GM12878 (cell line): ENCODE measurements around the gene ATP6V1F. TPM values are rescaled to one million over a fixed set of nuclear protein-coding genes. Genes with fewer than 3 reads are reported as not detected.

ENCODE experiments used
- NR2C2 ChIP-seq: IDR thresholded peaks from 2 replicates; pipeline ENCODE4 v1.6.1; 2011; ENCODE audit warnings: borderline replicate concordance, low read depth; ENCODE audit not compliant: control insufficient read depth, insufficient read length
- RUNX3 ChIP-seq: IDR thresholded peaks from 2 replicates; pipeline ENCODE4 v1.6.1; 2012; ENCODE audit warnings: low read length, inconsistent platforms
- WRNIP1 ChIP-seq: IDR thresholded peaks from 2 replicates; pipeline ENCODE4 v1.6.1; 2011; ENCODE audit warnings: low read depth, low read length, improper control_type of control experiment, borderline replicate concordance
- polyA plus RNA-seq, 11 experiments: library from polyadenylated mRNA; depleted of rRNA in 4 of 11; unstranded in 6 of 11; stranded (reverse) in 5 of 11; fragments of >200 nt; fragmentation: Nextera tagmentation in 4 of 11; fragmentation: Illumina TruSeq in 1 of 11; extraction: Ambion mirVana in 4 of 11; extraction: Trizol in 1 of 11; gene quantifications; 1 replicate in 1 of 11; 2 replicates in 10 of 11; pipeline versions ENCODE4 v1.2.1 to v1.2.3, GENCODE V29; 2011 to 2016; ENCODE audit warnings: inconsistent platforms in 2 of 11, missing spikeins in 2 of 11, low read depth in 1 of 11
- total RNA-seq, 4 experiments: library from RNA; depleted of rRNA in 3 of 4; stranded (reverse); fragments of >200 nt in 3 of 4; fragmentation: Illumina TruSeq in 1 of 4; extraction: Trizol in 1 of 4; gene quantifications; 2 replicates each; pipeline versions ENCODE4 v1.2.1 to v1.2.3, GENCODE V29; 2013 to 2021
- TF ChIP-seq, protein P1 (sequence below), 3 experiments: IDR thresholded peaks in 2 of 3; conservative IDR thresholded peaks in 1 of 3; 2 replicates each; pipeline ENCODE4 v1.5.1; 2011; ENCODE audit warnings: low read depth in 3 of 3, low read length in 3 of 3, mild to moderate bottlenecking in 3 of 3, control low read depth in 2 of 3, moderate library complexity in 2 of 3, inconsistent platforms in 1 of 3, mixed read lengths in 1 of 3; ENCODE audit not compliant: control insufficient read depth in 2 of 3, insufficient read depth in 1 of 3; ENCODE audit errors: extremely low read depth in 1 of 3
- TF ChIP-seq, protein P2 (sequence below): fragments of 450-650 bp; IDR thresholded peaks from 2 replicates; pipeline ENCODE4 v1.6.1; 2017; ENCODE audit warnings: low read depth, mild to moderate bottlenecking, moderate library complexity

ATP6V1F gene
- total and polyA plus RNA-seq, 10 of the 15 experiments (the other 5 are each of a cell fraction or from before 2014, with no cell fraction given), result 111 to 343 (median 203) TPM

DNA sequence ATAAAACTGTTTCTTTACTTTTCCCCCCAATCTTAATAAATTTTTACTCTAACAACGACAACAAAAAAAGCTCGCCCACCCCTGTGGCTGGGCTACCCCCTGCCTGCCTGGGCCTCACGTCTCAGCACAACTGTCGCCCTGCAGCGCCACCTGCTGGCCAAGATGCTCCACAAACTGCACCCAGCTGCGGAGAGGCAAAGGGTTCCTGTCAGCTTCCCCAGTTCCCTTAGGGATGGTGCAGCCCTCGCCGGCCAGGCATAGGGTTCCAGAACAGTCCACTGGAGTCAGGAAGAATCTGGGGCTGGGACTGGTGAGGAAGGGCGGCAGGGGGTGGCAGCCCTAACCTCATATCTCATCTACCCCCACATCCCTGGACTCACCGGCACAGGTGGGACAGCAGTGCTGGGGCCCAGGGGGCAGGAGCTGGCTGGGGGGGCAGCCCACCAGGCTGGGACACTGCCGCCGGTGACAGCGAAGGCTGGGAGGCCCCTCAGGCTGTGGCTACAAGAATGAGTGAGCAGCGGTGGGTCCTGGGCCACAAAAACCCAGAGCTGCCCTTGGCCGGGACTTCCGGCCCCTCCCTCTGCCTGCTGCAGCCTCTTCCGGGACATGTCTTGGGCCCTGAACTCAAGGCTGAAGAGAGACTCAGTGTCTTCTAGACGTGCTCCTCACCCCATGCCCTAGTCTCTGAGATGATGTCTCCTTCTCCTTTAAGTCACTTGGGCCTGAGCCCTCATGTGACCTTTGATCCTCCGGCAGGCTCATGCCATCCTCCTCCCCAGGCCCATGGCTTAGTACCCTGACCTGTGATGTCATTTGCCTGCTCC lies 21.2 kb downstream of the ATP6V1F start (continued):
- TF ChIP-seq, protein P1, sequence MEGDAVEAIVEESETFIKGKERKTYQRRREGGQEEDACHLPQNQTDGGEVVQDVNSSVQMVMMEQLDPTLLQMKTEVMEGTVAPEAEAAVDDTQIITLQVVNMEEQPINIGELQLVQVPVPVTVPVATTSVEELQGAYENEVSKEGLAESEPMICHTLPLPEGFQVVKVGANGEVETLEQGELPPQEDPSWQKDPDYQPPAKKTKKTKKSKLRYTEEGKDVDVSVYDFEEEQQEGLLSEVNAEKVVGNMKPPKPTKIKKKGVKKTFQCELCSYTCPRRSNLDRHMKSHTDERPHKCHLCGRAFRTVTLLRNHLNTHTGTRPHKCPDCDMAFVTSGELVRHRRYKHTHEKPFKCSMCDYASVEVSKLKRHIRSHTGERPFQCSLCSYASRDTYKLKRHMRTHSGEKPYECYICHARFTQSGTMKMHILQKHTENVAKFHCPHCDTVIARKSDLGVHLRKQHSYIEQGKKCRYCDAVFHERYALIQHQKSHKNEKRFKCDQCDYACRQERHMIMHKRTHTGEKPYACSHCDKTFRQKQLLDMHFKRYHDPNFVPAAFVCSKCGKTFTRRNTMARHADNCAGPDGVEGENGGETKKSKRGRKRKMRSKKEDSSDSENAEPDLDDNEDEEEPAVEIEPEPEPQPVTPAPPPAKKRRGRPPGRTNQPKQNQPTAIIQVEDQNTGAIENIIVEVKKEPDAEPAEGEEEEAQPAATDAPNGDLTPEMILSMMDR (IDR thresholded peaks at IDR 0.05 in 2 of 3, conservative IDR thresholded peaks at IDR 0.05 in 1 of 3; ENCODE audit: control insufficient read depth in 2 of 3, extremely low read depth in 1 of 3, insufficient read depth in 1 of 3, low read depth in 3 of 3, low read length in 3 of 3), result peak; percentile 90 to 96 (median 91)
- TF ChIP-seq NR2C2, result no peak
- TF ChIP-seq RUNX3, result peak; percentile 94
- no peak for TF ChIP-seq WRNIP1
- TF ChIP-seq, protein P2, sequence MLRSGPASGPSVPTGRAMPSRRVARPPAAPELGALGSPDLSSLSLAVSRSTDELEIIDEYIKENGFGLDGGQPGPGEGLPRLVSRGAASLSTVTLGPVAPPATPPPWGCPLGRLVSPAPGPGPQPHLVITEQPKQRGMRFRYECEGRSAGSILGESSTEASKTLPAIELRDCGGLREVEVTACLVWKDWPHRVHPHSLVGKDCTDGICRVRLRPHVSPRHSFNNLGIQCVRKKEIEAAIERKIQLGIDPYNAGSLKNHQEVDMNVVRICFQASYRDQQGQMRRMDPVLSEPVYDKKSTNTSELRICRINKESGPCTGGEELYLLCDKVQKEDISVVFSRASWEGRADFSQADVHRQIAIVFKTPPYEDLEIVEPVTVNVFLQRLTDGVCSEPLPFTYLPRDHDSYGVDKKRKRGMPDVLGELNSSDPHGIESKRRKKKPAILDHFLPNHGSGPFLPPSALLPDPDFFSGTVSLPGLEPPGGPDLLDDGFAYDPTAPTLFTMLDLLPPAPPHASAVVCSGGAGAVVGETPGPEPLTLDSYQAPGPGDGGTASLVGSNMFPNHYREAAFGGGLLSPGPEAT, result peak; percentile 53; the same call in 1 of the 2 replicates
